ENCODE results near the gene LDB3.

Gene LDB3

GRCh38 chr10:86665868-86666267 lies 2.4 kb upstream of the LDB3 start:
- no peak for TF ChIP-seq EZH2 (IDR thresholded peaks at IDR 0.05; ENCODE audit: borderline replicate concordance, low read depth, low read length, severe bottlenecking)
- no peak for TF ChIP-seq CTCF (IDR thresholded peaks at IDR 0.05; ENCODE audit: borderline replicate concordance, extremely low read depth, low read length, poor library complexity, severe bottlenecking)
- Histone ChIP-seq H3K4me1 (ENCODE audit: insufficient read depth, low read length) (no peaks in the 10 kb centered on the region), H3K79me2 (ENCODE audit: insufficient read depth, low read length) (no peaks in the 10 kb centered on the region), H3K9ac (ENCODE audit: low read depth, low read length) (no peak overlapping the region), H3K27me3 (ENCODE audit: insufficient read depth, low read length, poor library complexity) (no peaks in the 10 kb centered on the region), H3K4me3 (ENCODE audit: low read depth in 1 of 2, low read length in 2 of 2) (no peak overlapping the region), H3K27ac (ENCODE audit: low read length) (no peak overlapping the region), H3K36me3 (ENCODE audit: insufficient read depth, low read length) (no peaks in the 10 kb centered on the region), H3K9me3 (ENCODE audit: insufficient read depth, low read length, severe bottlenecking) (no peaks in the 10 kb centered on the region), H4K20me1 (ENCODE audit: insufficient read depth, low read length) (no peaks in the 10 kb centered on the region; the same call in 1 of the 2 replicates), H2AFZ (ENCODE audit: low read depth, low read length) (no peak overlapping the region), H3K4me2 (ENCODE audit: insufficient read depth, low read length) (no peak overlapping the region)
- DNase-seq (no peak), ATAC-seq (ENCODE audit: insufficient read depth, low read depth) (no peak)

GRCh38 chr10:86666538-86666937 lies 1.8 kb upstream of the LDB3 start:
- no peak for DNase-seq
- Histone ChIP-seq H3K4me2 (ENCODE audit: insufficient read depth, low read length) (no peak overlapping the region), H3K9ac (ENCODE audit: low read depth, low read length) (no peak overlapping the region), H3K79me2 (ENCODE audit: insufficient read depth, low read length) (no peaks in the 10 kb centered on the region), H3K36me3 (ENCODE audit: insufficient read depth, low read length) (no peaks in the 10 kb centered on the region), H3K27ac (ENCODE audit: low read length) (no peak overlapping the region), H2AFZ (ENCODE audit: low read depth, low read length) (no peak overlapping the region), H3K4me3 (ENCODE audit: low read depth in 1 of 2, low read length in 2 of 2) (no peak overlapping the region), H4K20me1 (ENCODE audit: insufficient read depth, low read length) (no peaks in the 10 kb centered on the region; the same call in 1 of the 2 replicates), H3K27me3 (ENCODE audit: insufficient read depth, low read length, poor library complexity) (no peaks in the 10 kb centered on the region), H3K4me1 (ENCODE audit: insufficient read depth, low read length) (no peaks in the 10 kb centered on the region), H3K9me3 (ENCODE audit: insufficient read depth, low read length, severe bottlenecking) (no peaks in the 10 kb centered on the region)
- TF ChIP-seq EZH2 (IDR thresholded peaks at IDR 0.05; ENCODE audit: borderline replicate concordance, low read depth, low read length, severe bottlenecking) = no peak
- ATAC-seq (ENCODE audit: insufficient read depth, low read depth) = no peak

- Histone ChIP-seq H3K9ac (ENCODE audit: low read depth, low read length) (no peak overlapping the region), H3K4me3 (ENCODE audit: low read depth in 1 of 2, low read length in 2 of 2) (no peak overlapping the region), H3K9me3 (ENCODE audit: insufficient read depth, low read length, severe bottlenecking) (no peaks in the 10 kb centered on the region), H3K27me3 (ENCODE audit: insufficient read depth, low read length, poor library complexity) (no peaks in the 10 kb centered on the region), H4K20me1 (ENCODE audit: insufficient read depth, low read length) (no peaks in the 10 kb centered on the region; the same call in 1 of the 2 replicates), H3K36me3 (ENCODE audit: insufficient read depth, low read length) (no peaks in the 10 kb centered on the region), H2AFZ (ENCODE audit: low read depth, low read length) (no peak overlapping the region), H3K4me1 (ENCODE audit: insufficient read depth, low read length) (no peaks in the 10 kb centered on the region), H3K4me2 (ENCODE audit: insufficient read depth, low read length) (no peak overlapping the region), H3K27ac (ENCODE audit: low read length) (no peak overlapping the region), H3K79me2 (ENCODE audit: insufficient read depth, low read length) (no peaks in the 10 kb centered on the region)
- TF ChIP-seq EZH2 (IDR thresholded peaks at IDR 0.05; ENCODE audit: borderline replicate concordance, low read depth, low read length, severe bottlenecking) (no peak), CTCF (IDR thresholded peaks at IDR 0.05; ENCODE audit: borderline replicate concordance, extremely low read depth, low read length, poor library complexity, severe bottlenecking) (no peak)
- no peak for DNase-seq
- no peak for ATAC-seq (ENCODE audit: insufficient read depth, low read depth)
Observed at GRCh38 chr10:86667421-86668181, 710 bp upstream of the LDB3 start.

GRCh38 chr10:86670290-86670811 lies 2.0 kb downstream of the LDB3 start:
- H2AFZ ChIP-seq (ENCODE audit: low read depth, low read length) = no peak overlapping the region
- no peaks in the 10 kb centered on the region; the same call in none of the 2 replicates for H4K20me1 ChIP-seq (ENCODE audit: insufficient read depth, low read length)
- H3K4me2 ChIP-seq (ENCODE audit: insufficient read depth, low read length) = no peak overlapping the region
- H3K79me2 ChIP-seq (ENCODE audit: insufficient read depth, low read length) = no peaks in the 10 kb centered on the region
- no peak for TF ChIP-seq EZH2 (IDR thresholded peaks at IDR 0.05; ENCODE audit: borderline replicate concordance, low read depth, low read length, severe bottlenecking)
- TF ChIP-seq CTCF (IDR thresholded peaks at IDR 0.05; ENCODE audit: borderline replicate concordance, extremely low read depth, low read length, poor library complexity, severe bottlenecking) = no peak
- H3K9ac ChIP-seq (ENCODE audit: low read depth, low read length) = no peak overlapping the region
- no peaks in the 10 kb centered on the region for H3K36me3 ChIP-seq (ENCODE audit: insufficient read depth, low read length)
- H3K9me3 ChIP-seq (ENCODE audit: insufficient read depth, low read length, severe bottlenecking) = no peaks in the 10 kb centered on the region
- DNase-seq (no peak), ATAC-seq (ENCODE audit: insufficient read depth, low read depth) (no peak)
- H3K4me3 ChIP-seq (ENCODE audit: low read depth in 1 of 2, low read length in 2 of 2) = no peak overlapping the region
- H3K4me1 ChIP-seq (ENCODE audit: insufficient read depth, low read length) = no peaks in the 10 kb centered on the region
- no peaks in the 10 kb centered on the region for H3K27me3 ChIP-seq (ENCODE audit: insufficient read depth, low read length, poor library complexity)
- no peak overlapping the region for H3K27ac ChIP-seq (ENCODE audit: low read length)
